T-helper 1 cell treated with Interleukin-12 subunit alpha and Interleukin-12 subunit beta and Interleukin-4 antibody, amounts not matched to agents 30 ng/mL and 1 ng/mL, for 36 hours (primary cell): ENCODE measurements around the gene ISG20. TPM values are rescaled to one million over a fixed set of nuclear protein-coding genes. Genes with fewer than 3 reads are reported as not detected.

Experiments used
- intact Hi-C: fragments of 100-400 bp; cut with micrococcal nuclease; formaldehyde crosslinking; loops from one replicate; pipeline ENCODE4 v1.15.1; 2024
- total RNA-seq: library from RNA; stranded (reverse); gene quantifications from 2 replicates; pipeline ENCODE4 v1.2.3, GENCODE V29; 2022

Gene ISG20
- total RNA-seq, 1 donor from 2014 or later: 122 TPM

DNA sequence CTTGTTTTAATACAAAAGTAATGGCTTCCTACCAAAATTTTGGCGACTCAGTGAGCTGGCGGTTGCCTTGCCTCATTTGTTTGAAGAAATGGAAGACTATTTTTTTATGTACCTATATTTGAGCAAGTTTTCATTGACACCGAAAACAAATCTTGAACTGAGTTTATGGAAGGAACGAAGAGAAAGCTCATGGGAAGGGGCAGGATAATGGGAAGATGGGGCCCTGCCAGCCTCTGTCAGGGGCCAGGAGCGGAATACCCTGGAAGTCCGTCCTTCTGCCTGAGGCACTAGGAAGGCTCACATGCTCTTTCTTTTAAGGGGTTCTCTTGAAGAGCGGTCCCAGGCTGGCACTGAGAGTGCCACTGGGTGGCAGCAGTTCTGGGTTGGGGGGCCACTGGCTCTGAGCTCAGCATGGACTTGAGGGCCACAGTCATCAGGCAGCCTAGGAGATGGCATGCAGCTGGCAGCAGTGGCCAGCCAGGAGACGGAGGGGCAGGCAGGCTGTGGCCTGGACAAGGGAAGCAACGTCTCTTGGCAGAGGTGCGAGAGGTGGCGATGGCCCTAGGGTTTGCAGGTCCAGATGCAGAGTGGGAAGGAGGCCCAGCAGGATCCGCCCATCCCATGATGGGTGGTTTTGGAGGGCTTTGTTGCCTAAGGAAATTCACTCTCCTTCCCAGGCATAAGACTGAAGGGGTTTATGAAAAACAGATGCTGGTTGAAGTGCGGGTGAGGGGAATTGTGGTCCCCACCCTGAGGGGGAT lies 41.6 kb downstream of the ISG20 start:
- intact Hi-C loops: no loop called here

DNA sequence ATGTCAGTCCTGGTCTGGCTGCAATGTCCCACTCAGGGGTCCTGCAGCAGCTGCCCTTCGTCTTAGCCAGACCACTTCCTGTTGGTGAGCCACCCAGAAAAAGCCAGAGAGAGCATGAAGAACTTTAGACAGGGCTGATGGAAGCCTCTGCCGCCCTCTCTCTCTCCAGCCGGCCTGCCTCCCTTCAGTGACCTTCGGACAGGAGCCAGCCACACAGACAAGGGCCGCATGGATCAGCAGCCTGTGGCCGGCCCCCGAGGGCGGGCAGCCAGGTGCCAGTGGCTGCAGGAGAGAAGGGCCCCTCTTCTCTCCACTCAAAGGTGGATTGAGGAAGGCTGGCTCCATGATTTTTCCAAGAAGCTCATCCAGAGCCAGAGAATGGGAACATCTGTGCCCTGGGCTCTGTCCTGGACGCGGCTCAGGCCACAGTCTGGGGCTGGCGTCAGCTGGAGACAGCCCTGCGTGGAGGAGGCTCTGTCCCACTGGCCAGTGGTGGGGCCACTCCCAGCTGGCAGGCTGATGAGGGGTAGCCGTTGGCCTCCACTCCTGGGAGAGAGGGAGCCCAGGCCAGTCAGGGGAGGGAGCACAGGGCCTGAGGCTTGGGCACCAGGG lies 42.9 kb downstream of the ISG20 start:
- intact Hi-C loops: no loop called here

DNA sequence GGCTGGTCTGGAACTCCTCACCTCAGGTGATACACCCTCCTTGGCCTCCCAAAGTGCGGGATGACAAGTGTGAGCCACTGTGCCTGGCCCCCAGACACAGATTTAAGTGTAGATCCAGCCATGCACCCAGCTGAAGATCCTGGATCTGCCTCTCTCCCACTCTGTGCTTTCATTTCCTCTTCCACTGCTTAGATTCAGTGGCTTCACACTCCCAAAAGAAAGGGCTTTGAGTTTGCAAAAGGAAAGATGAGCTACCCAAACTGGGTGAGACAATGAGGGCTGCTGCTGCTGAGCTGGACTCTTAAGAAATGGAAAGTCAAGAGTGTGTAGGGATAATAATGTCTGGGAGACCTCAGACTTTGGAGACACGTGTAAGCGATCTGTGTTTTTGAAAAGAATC lies 45.5 kb downstream of the ISG20 start:
- intact Hi-C loops: no loop called here

DNA sequence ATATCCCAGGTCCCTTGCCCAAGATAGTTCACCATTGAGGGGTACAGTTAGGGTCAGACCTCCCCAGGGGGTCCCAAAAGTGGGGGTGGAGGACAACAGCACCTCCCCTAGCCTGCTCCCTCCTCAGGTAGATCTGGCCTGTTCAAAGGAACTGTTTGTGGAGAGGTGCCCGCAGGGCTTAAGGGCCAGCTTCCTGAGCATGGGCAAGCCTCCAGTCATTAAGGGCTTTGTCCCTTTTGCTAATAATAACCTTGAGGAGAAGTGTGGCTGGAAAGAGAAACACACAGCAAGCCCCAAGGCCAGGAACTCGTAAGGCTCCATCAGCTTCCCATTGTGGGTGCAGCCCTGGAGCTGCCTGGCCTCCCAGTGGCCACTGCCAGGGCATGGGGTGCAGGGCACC lies 47.4 kb downstream of the ISG20 start:
- intact Hi-C loops: no loop called here

DNA sequence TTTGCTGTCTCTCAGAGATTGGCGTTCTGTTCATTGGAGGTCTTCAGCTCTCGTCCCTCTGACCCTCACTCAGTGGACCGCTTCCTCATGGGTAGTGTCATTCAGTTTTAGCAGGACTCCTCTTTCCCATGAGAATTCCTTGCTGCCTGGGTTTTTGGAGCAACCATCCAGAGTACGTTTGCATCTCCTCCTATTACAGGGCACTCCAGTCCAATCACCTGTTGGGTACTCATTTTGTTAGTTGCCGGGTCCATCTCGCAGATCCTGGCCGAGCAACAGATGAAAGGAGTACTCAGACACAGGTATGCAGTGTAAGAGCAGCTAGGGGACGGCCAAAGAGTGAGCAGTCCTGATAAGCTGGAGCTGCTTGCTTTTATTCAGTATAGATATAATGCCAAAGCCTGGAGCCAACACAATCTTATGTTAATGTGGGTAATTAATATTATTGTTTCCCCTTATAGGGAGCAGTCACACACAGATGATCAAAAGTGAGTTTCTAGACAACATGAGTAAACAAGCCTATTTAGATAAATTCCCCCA lies 49.6 kb downstream of the ISG20 start:
- intact Hi-C loops: no loop called here

DNA sequence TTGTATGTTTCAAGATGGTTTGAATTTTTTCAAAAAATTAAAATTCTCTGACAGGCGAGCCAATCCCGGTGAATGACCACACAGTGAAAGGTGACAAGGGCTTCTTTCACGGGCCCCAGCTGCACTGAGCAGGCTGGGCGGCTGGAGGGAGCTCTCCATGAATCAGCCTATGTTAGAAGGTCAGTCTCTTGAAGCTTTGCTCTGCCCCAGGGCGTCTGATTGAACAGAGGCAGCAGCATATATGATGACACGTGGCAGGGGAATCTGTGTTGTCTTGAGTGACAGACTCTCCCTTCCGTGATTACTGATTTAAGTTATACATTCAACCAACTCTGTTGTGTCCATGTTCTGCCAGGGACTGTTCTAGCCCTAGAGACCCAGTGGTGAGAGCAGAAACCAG lies 51.5 kb downstream of the ISG20 start:
- intact Hi-C loops: no loop called here

DNA sequence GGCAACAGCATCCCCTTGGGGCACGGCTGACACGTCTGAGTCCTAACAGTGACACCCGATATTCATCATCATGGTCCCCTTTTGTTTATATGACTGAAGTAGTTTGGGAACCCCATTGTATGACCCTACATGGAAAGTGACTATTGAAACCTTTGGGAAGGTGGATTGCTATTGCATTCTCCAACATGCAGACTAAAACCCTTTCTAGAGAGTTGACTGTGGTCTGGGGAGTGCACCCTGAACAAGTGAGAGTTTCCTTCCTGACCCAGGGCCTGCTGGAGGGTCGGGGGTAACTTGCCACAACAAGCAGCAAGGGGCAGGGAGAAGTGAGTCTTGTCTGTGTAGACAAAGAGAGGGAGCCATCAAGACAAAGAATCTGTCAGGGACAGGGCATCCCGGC lies 54.4 kb downstream of the ISG20 start:
- intact Hi-C loops: no loop called here

DNA sequence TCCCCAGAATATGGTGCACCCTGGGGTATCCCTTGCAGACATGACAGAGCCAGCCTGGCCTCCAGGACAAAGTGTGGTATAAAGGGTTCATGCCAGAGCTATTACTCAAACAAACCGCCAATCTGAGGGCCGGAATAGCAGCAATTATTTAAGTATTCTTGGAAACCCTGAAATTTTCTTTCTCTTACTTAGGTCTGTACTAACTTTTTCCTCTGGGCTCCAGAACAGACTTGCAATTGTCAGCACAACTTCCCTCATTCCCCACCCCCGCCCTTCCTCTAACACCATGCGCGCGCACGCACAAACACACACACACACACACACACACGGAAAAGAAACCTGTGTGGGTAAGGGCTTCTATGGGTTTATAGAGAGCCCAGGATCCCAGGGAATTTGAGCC lies 56.3 kb downstream of the ISG20 start:
- intact Hi-C loops: no loop called here

DNA sequence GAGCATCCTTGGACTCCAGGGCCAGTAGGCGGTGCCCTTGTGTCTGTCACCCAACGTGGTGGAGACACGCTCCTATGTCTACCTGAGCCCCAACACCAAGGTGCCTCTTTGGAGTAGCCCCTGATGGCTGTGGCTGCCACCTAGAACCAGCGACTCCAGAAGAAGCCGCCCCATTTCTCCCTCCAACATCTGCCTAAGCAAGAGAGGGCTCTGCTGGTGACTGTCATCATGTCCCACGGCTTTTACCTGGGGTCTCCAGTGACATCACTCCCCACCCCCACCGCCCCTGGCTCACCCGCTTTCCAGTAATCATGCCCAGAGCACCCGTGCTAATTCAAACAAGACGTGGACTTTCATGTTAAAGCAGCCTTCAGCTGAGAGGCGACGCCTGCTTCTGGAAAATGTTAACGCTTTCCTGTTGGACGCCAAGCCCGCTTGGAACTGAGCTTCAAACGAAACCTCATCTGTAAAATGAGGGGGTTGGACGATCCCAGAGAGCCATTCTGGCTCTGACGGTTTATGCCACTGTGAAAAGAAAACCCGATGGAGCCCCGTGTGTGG lies 57.0 kb downstream of the ISG20 start:
- intact Hi-C loops: no loop called here

DNA sequence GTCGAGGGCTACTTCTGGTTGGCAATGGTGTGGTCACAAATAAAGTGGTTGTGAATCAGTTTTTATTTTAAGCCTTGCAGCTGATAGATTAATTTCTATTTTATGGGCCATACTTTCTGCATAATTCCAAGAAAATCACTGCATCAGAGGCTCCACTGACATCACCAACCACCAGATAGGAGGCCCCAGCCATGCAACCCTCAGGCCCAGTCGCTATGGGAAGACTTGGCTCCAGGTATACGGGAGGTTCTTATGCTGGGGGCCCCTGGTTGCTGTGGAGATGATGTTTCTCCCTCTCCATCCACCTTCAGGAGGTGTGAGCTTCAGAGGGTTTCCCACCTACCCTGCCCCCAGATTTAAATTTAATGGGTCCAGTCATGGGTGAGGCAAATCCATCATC lies 57.4 kb downstream of the ISG20 start:
- intact Hi-C loops: no loop called here

DNA sequence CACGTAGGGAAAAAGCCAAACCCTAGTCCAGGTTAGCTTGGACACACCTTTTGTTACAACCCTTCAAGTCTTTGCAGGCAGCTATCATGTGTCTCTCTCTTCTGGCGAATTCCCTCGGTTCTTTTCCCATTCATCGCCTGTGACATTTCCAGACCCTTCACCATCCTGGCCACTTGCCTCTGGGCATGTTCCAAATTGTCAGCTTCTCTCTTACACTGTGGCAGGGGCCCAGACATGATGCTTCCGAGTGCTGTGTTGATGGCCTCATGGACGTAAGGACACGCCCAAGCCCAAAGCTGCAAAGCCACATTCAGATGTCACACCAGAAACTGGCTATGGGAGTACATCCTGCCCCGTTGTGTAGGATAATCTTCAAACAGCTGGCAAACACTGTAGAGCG lies 58.5 kb downstream of the ISG20 start:
- intact Hi-C loops: no loop called here

DNA sequence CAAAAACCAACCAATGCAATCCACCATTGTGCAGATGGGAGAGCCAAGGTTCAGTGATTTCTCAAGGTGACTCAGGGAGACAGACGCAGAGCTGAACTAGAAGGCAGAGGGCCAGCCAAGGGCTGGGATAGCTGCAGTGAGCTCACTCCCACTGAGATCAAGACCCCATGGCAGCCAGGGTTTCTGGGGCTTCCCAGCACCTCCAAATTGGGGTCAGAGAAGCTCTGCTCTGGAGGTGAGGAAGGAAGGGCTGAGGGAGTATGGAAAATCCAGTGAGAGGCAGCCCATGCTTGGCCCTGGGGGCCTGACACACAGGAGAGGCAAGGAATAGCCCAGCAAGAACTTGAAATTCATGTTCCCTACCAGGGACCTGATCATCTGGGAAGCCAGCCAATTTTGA lies 61.0 kb downstream of the ISG20 start:
- intact Hi-C loops: no loop called here

DNA sequence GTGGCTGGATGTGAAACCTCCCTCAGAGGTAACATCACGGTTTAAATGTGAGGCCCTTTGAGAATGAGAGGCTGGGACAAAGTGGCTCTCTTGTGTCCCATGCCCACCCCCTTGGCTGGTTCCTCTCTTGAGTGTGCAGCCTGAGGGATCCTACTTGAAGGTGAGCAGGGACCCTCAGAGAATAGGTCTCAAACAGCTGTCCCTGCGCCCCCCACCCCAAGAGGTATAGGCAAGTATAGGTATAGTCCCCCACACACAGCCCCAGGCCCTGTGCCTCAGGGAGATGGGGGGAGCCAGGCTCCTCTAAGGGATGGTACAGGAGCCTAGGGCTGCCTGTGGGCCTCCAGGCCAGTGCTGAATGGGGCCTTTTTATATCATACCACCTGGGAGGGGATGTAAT lies 61.9 kb downstream of the ISG20 start:
- intact Hi-C loops: loop anchor here (1.0 kb wide), 1 partner anchor 76 kb away; no protein-coding TSS in a partner anchor

DNA sequence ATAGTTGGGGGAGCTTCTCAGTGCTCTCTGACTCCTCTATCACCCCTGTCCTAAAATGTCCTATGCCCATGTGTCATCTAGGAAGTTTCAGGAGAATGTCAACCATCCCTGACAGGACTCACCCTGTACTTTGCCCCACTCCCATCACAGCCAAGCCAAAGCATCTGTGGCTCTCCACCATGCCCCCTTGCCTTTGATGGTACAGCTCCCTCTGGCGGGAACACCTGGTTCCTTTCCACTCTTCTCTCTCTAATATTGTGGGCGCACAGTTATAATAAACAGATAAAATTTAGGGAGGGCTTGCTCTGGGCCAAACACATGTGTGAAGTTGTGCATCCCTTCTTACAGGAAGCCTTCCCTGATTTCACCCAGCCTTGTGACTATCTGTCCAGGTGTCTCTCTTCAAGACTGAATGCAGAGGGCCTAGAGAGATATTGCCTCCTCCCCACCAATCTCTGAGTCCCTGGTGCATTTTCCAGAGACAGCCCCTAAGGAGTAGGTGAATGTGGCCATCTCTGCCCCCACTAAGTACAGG lies 62.8 kb downstream of the ISG20 start:
- intact Hi-C loops: loop anchor here (1.0 kb wide), 1 partner anchor 77 kb away; no protein-coding TSS in a partner anchor

DNA sequence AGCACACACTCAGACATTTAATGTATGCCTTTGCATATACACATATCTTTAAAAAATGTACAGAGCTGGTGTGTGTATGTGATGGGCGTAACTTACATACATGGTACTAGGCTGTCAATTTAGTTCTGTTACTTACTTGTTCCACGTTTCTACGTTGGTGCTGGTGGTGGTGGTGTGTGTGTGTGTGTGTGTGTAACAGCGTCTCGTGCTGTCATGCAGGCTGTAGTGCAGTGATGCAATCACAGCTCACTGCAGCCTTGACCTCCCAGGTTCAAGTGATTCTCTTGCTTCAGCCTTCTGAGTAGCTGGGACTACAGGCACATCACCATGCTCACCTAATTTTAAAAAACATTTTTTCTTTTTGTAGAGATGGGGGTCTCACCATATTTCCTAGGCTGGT lies 64.2 kb downstream of the ISG20 start:
- intact Hi-C loops: no loop called here

DNA sequence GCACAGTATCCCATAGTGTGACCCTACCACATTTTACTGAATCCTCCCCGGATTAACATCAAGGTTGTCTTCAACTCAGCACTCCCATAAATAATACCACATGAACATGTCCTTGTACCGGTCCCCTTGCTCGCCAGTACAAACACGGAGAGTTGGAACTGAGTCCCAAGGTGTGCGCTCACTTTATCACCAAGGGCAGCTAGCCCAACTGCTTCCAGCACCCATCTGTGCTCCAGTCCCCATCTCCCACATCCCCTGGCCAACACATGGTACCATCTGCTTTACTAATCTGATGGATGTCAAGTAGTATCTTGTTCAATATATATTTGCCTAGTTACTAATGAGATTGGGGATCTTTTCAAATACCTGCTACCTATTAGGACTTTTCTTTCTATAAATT lies 64.7 kb downstream of the ISG20 start:
- intact Hi-C loops: no loop called here

DNA sequence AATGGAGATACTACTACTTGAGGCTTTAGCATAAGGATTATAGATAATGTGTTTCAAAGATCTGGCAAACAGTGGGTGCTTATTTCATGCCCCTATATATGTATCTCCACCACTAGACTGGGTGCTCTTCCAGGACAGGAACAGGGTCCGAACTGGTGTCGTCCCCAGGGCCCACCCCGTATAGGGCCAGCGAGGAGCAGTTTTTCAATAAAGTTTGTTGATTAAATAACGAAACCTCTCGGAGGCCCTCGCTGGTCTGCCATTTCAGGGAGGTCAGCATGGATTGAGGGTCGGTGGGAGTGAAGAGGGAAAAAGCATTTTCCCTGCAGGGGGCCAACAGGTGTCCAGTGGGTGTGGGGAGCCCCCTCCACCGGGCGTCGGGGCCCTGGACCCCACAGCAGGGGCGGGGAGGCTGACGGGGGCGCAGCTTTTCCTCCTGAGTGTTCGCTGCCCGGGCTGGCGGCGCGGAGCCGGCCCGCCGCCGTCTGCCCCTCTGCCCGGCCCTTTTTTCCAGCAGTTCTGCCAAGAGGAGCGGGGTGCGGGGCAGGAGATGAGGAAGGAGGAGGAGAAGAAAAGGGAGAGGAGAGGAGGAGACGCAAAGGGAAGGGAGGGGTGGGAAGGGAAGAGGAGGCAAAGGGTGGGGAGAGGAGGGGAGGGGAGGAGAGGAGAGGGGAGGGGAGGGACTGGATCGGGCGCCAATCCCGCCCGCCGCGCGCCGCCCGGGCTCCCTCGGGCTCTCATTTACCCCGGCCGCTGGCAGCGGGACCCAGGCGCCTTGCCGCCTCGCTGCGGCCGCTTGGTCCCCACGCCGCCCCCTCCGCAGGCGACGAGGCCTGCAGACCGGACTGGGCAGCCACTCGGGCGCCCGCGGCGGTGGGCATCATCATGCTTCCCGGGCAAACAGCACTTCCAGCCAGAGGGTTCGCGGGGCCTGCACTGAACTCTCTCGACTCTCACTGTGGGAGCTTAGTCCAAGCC lies 66.3 kb downstream of the ISG20 start:
- intact Hi-C loops: no loop called here

DNA sequence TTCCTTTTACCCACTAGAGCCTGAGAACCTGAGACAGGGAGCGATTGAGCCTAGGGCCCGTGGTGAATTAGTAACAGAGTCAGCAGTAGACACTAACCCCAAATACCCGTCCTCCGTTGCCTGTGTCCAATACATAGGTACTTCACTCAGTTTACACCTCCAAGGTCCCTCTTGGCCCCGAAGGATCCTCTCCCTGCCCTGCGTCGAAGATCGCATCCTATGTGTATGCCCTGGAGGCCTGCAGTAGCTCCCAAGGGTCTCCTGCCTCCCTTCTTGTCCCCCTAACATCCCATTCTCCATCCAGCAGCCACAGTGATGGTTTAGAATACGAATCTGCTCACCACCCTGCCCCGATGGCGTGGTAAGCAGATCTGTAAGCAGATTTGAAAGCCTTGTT lies 67.0 kb downstream of the ISG20 start:
- intact Hi-C loops: no loop called here
